B cell (primary cell): ENCODE results near the gene PCDHA6.

Experiments
- CTCF ChIP-seq: fragments of 200-600 bp; IDR thresholded peaks from one replicate; pipeline ENCODE4 v1.8.0; 2022; ENCODE audit warnings: antibody characterized with exemption, mild to moderate bottlenecking
- EZH2 ChIP-seq: IDR thresholded peaks from 2 replicates; pipeline ENCODE4 v1.6.1; 2012; ENCODE audit warnings: borderline replicate concordance, low read depth, mild to moderate bottlenecking, moderate library complexity, low read length; ENCODE audit not compliant: insufficient read depth, poor library complexity, severe bottlenecking

DNA sequence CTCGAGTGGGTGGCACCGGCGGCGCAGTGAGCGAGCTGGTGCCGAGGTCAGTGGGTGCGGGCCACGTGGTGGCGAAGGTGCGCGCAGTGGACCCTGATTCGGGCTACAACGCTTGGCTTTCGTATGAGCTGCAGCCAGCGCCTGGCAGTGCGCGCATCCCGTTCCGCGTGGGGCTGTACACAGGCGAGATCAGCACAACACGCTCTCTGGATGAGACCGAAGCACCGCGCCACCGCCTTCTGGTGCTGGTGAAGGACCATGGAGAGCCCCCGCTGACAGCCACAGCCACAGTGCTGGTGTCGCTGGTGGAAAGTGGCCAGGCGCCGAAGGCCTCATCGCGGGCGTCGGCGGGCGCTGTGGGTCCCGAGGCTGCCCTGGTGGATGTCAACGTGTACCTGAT, 4.3 kb upstream of the PCDHA6 start:
- TF ChIP-seq CTCF: no peak
- no peak for TF ChIP-seq EZH2
